ENCODE results near the gene CORO1C.
"Not testable (repeated sequence)": the region's sequence is repeated elsewhere in the genome, so short reads cannot be mapped to it uniquely, and the experiment has no call there.

Gene CORO1C

GRCh38 chr12:108731105-108731865 lies at the start of gene CORO1C:
CORO1C (minus strand) TSS chr12:108731518; CDS start chr12:108701318, 30,200 bp downstream.
- DNase-seq: peak; percentile 96

GRCh38 chr12:108779998-108780688 lies 48.8 kb upstream of the CORO1C start:
- no peak for DNase-seq

- DNase-seq: no peak
These were observed 46.7 kb upstream of the CORO1C start for GRCh38 chr12:108778053-108778452.

- DNase-seq: no peak
These were observed 45.8 kb upstream of the CORO1C start for GRCh38 chr12:108777156-108777555.

GRCh38 chr12:108773798-108774788 lies 42.8 kb upstream of the CORO1C start:
- DNase-seq: no peak

- DNase-seq: no peak
These were observed 41.8 kb upstream of the CORO1C start for GRCh38 chr12:108772891-108773797.

- no peak for DNase-seq
These were observed 40.9 kb upstream of the CORO1C start for GRCh38 chr12:108772247-108772646.

GRCh38 chr12:108771835-108772234 lies 40.5 kb upstream of the CORO1C start:
- not testable (repeated sequence) for DNase-seq

- DNase-seq: no peak
These were observed 39.6 kb upstream of the CORO1C start for GRCh38 chr12:108770963-108771362.

GRCh38 chr12:108770269-108770829 lies 39.0 kb upstream of the CORO1C start:
- no peak for DNase-seq

- DNase-seq: peak; percentile 75
These were observed 37.5 kb upstream of the CORO1C start for GRCh38 chr12:108768591-108769500.

GRCh38 chr12:108766294-108766693 lies 35.0 kb upstream of the CORO1C start:
- no peak for DNase-seq

- no peak for DNase-seq
These were observed 34.0 kb upstream of the CORO1C start for GRCh38 chr12:108765289-108765764.

- DNase-seq: no peak
These were observed 33.4 kb upstream of the CORO1C start for GRCh38 chr12:108764540-108765288.

- DNase-seq: no peak
These were observed 29.9 kb upstream of the CORO1C start for GRCh38 chr12:108761226-108761625.

GRCh38 chr12:108759924-108760323 lies 28.6 kb upstream of the CORO1C start:
- no peak for DNase-seq

- peak; percentile 19 for DNase-seq
These were observed 26.5 kb upstream of the CORO1C start for GRCh38 chr12:108757856-108758255.

GRCh38 chr12:108756421-108756820 lies 25.1 kb upstream of the CORO1C start:
- DNase-seq: no peak

- no peak for DNase-seq
These were observed 24.2 kb upstream of the CORO1C start for GRCh38 chr12:108755481-108755880.

- no peak for DNase-seq
These were observed 22.7 kb upstream of the CORO1C start for GRCh38 chr12:108753976-108754375.
